ENCODE results near the gene MAFF. TPM values are rescaled to one million over a fixed set of nuclear protein-coding genes. Genes with fewer than 3 reads are reported as not detected.
A peak's percentile ranks its signal among the peaks of the same experiment; 100 is the strongest.

The MAFF gene
- total RNA-seq, 2 donors from 2014 or later, result 4.7 to 5.5 TPM

GRCh38 chr22:38214302-38215056, 12.7 kb downstream of the MAFF start:
- Mint-ChIP-seq H3K9me3 (no peaks in the 10 kb centered on the region), H3K4me3 (peak overlapping the region; percentile 33), H3K4me1 (peaks cover 25% of the 10 kb centered on the region), H3K27me3 (ENCODE audit: insufficient read depth) (peaks cover 23% of the 10 kb centered on the region), H3K27ac (no peak overlapping the region), H3K36me3 (ENCODE audit: low read depth) (peaks cover 6% of the 10 kb centered on the region)
- TF ChIP-seq CTCF (conservative IDR thresholded peaks at IDR 0.05), result peak; percentile 23
- Histone ChIP-seq H3K27me3 (ENCODE audit: control insufficient read depth, insufficient read depth, low read length, poor library complexity, severe bottlenecking) (no peaks in the 10 kb centered on the region), H3K27ac (ENCODE audit: low read depth, low read length) (no peak overlapping the region), H3K4me1 (ENCODE audit: control insufficient read depth, insufficient read depth, low read length) (peaks cover 9% of the 10 kb centered on the region), H3K4me3 (ENCODE audit: low read length) (no peak overlapping the region), H3K36me3 (ENCODE audit: control insufficient read depth, insufficient read depth, low read length) (peaks cover 4% of the 10 kb centered on the region), H3K9ac (ENCODE audit: extremely low read depth, low read length, poor library complexity, severe bottlenecking) (no peak overlapping the region), H3K9me3 (ENCODE audit: control insufficient read depth, low read length) (no peaks in the 10 kb centered on the region)
- DNase-seq, result peak; percentile 95
- 62 to 81% methylated on average over 60 to 81 of the region's 81 CpGs for WGBS, 2 experiments (ENCODE audit: insufficient coverage in 1 of 2, insufficient read length in 1 of 2)

GRCh38 chr22:38215156-38216038, 13.6 kb downstream of the MAFF start:
- Mint-ChIP-seq H3K4me1 (peaks cover 25% of the 10 kb centered on the region), H3K9me3 (no peaks in the 10 kb centered on the region), H3K36me3 (ENCODE audit: low read depth) (peaks cover 6% of the 10 kb centered on the region), H3K27me3 (ENCODE audit: insufficient read depth) (peaks cover 23% of the 10 kb centered on the region), H3K27ac (no peak overlapping the region), H3K4me3 (peak overlapping the region; percentile 29)
- peaks cover 9% of the 10 kb centered on the region for H3K4me1 ChIP-seq (ENCODE audit: control insufficient read depth, insufficient read depth, low read length)
- 86 to 89% methylated on average over 7 to 11 of the region's 11 CpGs for WGBS, 2 experiments (ENCODE audit: insufficient coverage in 1 of 2, insufficient read length in 1 of 2)
- no peak for DNase-seq
- TF ChIP-seq CTCF (conservative IDR thresholded peaks at IDR 0.05), result no peak
- peak overlapping the region; percentile 32 for H3K27ac ChIP-seq (ENCODE audit: low read depth, low read length)
- H3K9ac ChIP-seq (ENCODE audit: extremely low read depth, low read length, poor library complexity, severe bottlenecking), result no peak overlapping the region
- no peaks in the 10 kb centered on the region for H3K27me3 ChIP-seq (ENCODE audit: control insufficient read depth, insufficient read depth, low read length, poor library complexity, severe bottlenecking)
- H3K4me3 ChIP-seq (ENCODE audit: low read length), result no peak overlapping the region
- peaks cover 4% of the 10 kb centered on the region for H3K36me3 ChIP-seq (ENCODE audit: control insufficient read depth, insufficient read depth, low read length)
- H3K9me3 ChIP-seq (ENCODE audit: control insufficient read depth, low read length), result no peaks in the 10 kb centered on the region

GRCh38 chr22:38218661-38219622, 17.1 kb downstream of the MAFF start:
- H3K9me3 Mint-ChIP-seq, result no peaks in the 10 kb centered on the region
- H3K4me1 Mint-ChIP-seq, result peaks cover 16% of the 10 kb centered on the region
- Histone ChIP-seq H3K4me3 (ENCODE audit: low read length) (no peak overlapping the region), H3K9ac (ENCODE audit: extremely low read depth, low read length, poor library complexity, severe bottlenecking) (peak overlapping the region; percentile 25), H3K36me3 (ENCODE audit: control insufficient read depth, insufficient read depth, low read length) (peaks cover 4% of the 10 kb centered on the region), H3K27ac (ENCODE audit: low read depth, low read length) (peak overlapping the region; percentile 49), H3K27me3 (ENCODE audit: control insufficient read depth, insufficient read depth, low read length, poor library complexity, severe bottlenecking) (no peaks in the 10 kb centered on the region), H3K4me1 (ENCODE audit: control insufficient read depth, insufficient read depth, low read length) (peaks cover 9% of the 10 kb centered on the region), H3K9me3 (ENCODE audit: control insufficient read depth, low read length) (no peaks in the 10 kb centered on the region)
- peaks cover 20% of the 10 kb centered on the region for H3K36me3 Mint-ChIP-seq (ENCODE audit: low read depth)
- peak; percentile 91 for DNase-seq
- H3K27me3 Mint-ChIP-seq (ENCODE audit: insufficient read depth), result peaks cover 10% of the 10 kb centered on the region
- peak overlapping the region; percentile 91 for H3K27ac Mint-ChIP-seq
- H3K4me3 Mint-ChIP-seq, result no peak overlapping the region
- 61 to 75% methylated on average over 12 to 23 of the region's 25 CpGs for WGBS, 2 experiments (ENCODE audit: insufficient coverage in 1 of 2, insufficient read length in 1 of 2)
- TF ChIP-seq CTCF (conservative IDR thresholded peaks at IDR 0.05), result no peak

Data from endodermal cell (in vitro differentiated cells).